ENCODE results near the gene OMD. TPM values are rescaled to one million over a fixed set of nuclear protein-coding genes. Genes with fewer than 3 reads are reported as not detected.

Gene OMD
- total RNA-seq, 1 experiment from 2014 or later = not detected

GRCh38 chr9:92384375-92384774, 39.9 kb downstream of the OMD start:
- ChIA-PET CTCF (no interaction called here), POLR2A (no interaction called here), RAD21 (ENCODE audit: low non-redundant PET in 1 of 2, low total read pairs in 2 of 2, uncharacterized antibody in 2 of 2, unreplicated experiment in 2 of 2) (no interaction called here)
- no peak for TF ChIP-seq POLR2AphosphoS5 (IDR thresholded peaks at IDR 0.05; ENCODE audit: low read depth, low read length)
- TF ChIP-seq POLR2A (IDR thresholded peaks at IDR 0.05; ENCODE audit: borderline replicate concordance, extremely low read depth, insufficient read depth, insufficient read length) = no peak
- no peak for TF ChIP-seq TCF7L2 (IDR thresholded peaks at IDR 0.05; ENCODE audit: borderline replicate concordance, extremely low read depth, insufficient read depth, insufficient read length)
- no peak for TF ChIP-seq ZBTB33 (IDR thresholded peaks at IDR 0.05; ENCODE audit: extremely low read depth, insufficient replicate concordance, low read length)
- TF ChIP-seq SRF (IDR thresholded peaks at IDR 0.05; ENCODE audit: low read depth) = no peak
- TF ChIP-seq ATF3 (IDR thresholded peaks at IDR 0.05) = no peak
- intact Hi-C loops (cut with micrococcal nuclease) = no loop called here
- no peaks in the 10 kb centered on the region for H3K9me2 ChIP-seq (ENCODE audit: insufficient read depth)
- DNase-seq (ENCODE audit: low read depth, low spot score) (no peak), ATAC-seq (no peak)
- peaks cover 0 to 5% of the 10 kb centered on the region in 2 experiments; a peak in 1 of 4 replicates for H3K4me1 ChIP-seq (ENCODE audit: control insufficient read depth in 1 of 2, insufficient read depth in 2 of 2, low read length in 2 of 2)
- no TSS peak for BruUV-seq (replicated peaks)
- no peaks in the 10 kb centered on the region for H4K20me1 ChIP-seq (ENCODE audit: insufficient read depth)
- H3K9ac ChIP-seq (ENCODE audit: low read length) = no peak overlapping the region
- no peak overlapping the region for H3K27ac ChIP-seq (ENCODE audit: low read depth, low read length)
- H2AFZ ChIP-seq (ENCODE audit: low read depth, low read length, poor library complexity, severe bottlenecking) = no peak overlapping the region
- H3K9me3 ChIP-seq (ENCODE audit: control insufficient read depth in 1 of 2, insufficient read depth in 1 of 2, low read depth in 1 of 2, low read length in 2 of 2) = no peaks in the 10 kb centered on the region
- no peaks in the 10 kb centered on the region for H3K27me3 ChIP-seq (ENCODE audit: insufficient read depth, low read length)
- H3K36me3 ChIP-seq (ENCODE audit: control insufficient read depth in 1 of 2, insufficient read depth in 2 of 2, low read length in 2 of 2) = no peaks in the 10 kb centered on the region
- no peaks in the 10 kb centered on the region for H3K79me2 ChIP-seq (ENCODE audit: insufficient read depth, low read length)
- H3K4me3 ChIP-seq (replicated peaks in 1 of 2; ENCODE audit: low read depth in 1 of 2, low read length in 2 of 2) = no peak overlapping the region
- no peak overlapping the region for H3K4me2 ChIP-seq (ENCODE audit: low read length)

GRCh38 chr9:92381775-92382174, 42.5 kb downstream of the OMD start:
- no peaks in the 10 kb centered on the region for H3K9me3 ChIP-seq (ENCODE audit: control insufficient read depth in 1 of 2, insufficient read depth in 1 of 2, low read depth in 1 of 2, low read length in 2 of 2)
- no peak for ATAC-seq
- POLR2A ChIA-PET = no interaction called here
- intact Hi-C loops (cut with micrococcal nuclease) = no loop called here
- H3K79me2 ChIP-seq (ENCODE audit: insufficient read depth, low read length) = no peaks in the 10 kb centered on the region
- DNase-seq (ENCODE audit: low read depth, low spot score) = no peak
- no peak overlapping the region for H3K4me3 ChIP-seq (replicated peaks in 1 of 2; ENCODE audit: low read depth in 1 of 2, low read length in 2 of 2)
- no peaks in the 10 kb centered on the region for H4K20me1 ChIP-seq (ENCODE audit: insufficient read depth)
- RAD21 ChIA-PET (ENCODE audit: low non-redundant PET in 1 of 2, low total read pairs in 2 of 2, uncharacterized antibody in 2 of 2, unreplicated experiment in 2 of 2) = no interaction called here
- CTCF ChIA-PET = no interaction called here
- no peaks in the 10 kb centered on the region for H3K9me2 ChIP-seq (ENCODE audit: insufficient read depth)
- BruUV-seq (replicated peaks) = no TSS peak
- no peaks in the 10 kb centered on the region for H3K27me3 ChIP-seq (ENCODE audit: insufficient read depth, low read length)
- H3K9ac ChIP-seq (ENCODE audit: low read length) = no peak overlapping the region
- no peak for TF ChIP-seq ZNF274 (IDR thresholded peaks at IDR 0.05; ENCODE audit: low read depth, low read length)
- no peak for TF ChIP-seq ATF3 (IDR thresholded peaks at IDR 0.05)
- no peak for TF ChIP-seq CEBPB (IDR thresholded peaks at IDR 0.05; ENCODE audit: low read depth)
- TF ChIP-seq EZH2 (IDR thresholded peaks at IDR 0.05) = no peak
- TF ChIP-seq EZH2phosphoT487 (IDR thresholded peaks at IDR 0.05; ENCODE audit: borderline replicate concordance) = no peak
- no peak for TF ChIP-seq REST (IDR thresholded peaks at IDR 0.05; ENCODE audit: low read depth)
- peaks cover 0 to 5% of the 10 kb centered on the region in 2 experiments; a peak in 1 of 4 replicates for H3K4me1 ChIP-seq (ENCODE audit: control insufficient read depth in 1 of 2, insufficient read depth in 2 of 2, low read length in 2 of 2)
- H3K36me3 ChIP-seq (ENCODE audit: control insufficient read depth in 1 of 2, insufficient read depth in 2 of 2, low read length in 2 of 2) = no peaks in the 10 kb centered on the region
- no peak overlapping the region for H3K27ac ChIP-seq (ENCODE audit: low read depth, low read length)
- H3K4me2 ChIP-seq (ENCODE audit: low read length) = no peak overlapping the region
- H2AFZ ChIP-seq (ENCODE audit: low read depth, low read length, poor library complexity, severe bottlenecking) = no peak overlapping the region
